ENCODE data around the gene SMURF1.

DNA sequence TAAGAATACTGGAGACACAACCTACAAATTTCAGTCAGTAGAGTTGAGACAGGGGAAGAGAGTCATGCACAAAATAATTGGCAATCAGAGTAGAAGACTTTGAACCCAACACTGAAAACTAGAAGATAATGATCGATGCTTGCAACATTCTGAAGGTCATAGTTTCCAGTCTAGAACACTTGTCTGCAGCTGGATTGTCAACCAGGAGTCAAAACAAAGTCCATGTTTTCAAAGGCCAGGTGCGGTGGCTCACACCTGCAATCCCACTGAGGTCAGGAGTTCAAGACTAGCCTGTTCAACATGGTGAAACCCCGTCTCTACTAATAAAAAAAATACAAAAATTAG lies 26.8 kb upstream of the SMURF1 start:
- TF ChIP-seq, protein P1, sequence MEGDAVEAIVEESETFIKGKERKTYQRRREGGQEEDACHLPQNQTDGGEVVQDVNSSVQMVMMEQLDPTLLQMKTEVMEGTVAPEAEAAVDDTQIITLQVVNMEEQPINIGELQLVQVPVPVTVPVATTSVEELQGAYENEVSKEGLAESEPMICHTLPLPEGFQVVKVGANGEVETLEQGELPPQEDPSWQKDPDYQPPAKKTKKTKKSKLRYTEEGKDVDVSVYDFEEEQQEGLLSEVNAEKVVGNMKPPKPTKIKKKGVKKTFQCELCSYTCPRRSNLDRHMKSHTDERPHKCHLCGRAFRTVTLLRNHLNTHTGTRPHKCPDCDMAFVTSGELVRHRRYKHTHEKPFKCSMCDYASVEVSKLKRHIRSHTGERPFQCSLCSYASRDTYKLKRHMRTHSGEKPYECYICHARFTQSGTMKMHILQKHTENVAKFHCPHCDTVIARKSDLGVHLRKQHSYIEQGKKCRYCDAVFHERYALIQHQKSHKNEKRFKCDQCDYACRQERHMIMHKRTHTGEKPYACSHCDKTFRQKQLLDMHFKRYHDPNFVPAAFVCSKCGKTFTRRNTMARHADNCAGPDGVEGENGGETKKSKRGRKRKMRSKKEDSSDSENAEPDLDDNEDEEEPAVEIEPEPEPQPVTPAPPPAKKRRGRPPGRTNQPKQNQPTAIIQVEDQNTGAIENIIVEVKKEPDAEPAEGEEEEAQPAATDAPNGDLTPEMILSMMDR (IDR thresholded peaks at IDR 0.05): no peak
- no peak for TF ChIP-seq POLR2AphosphoS5 (IDR thresholded peaks at IDR 0.05)
